Aorta (tissue), 5 donors: Measurements from ENCODE around the gene RACGAP1. TPM values are rescaled to one million over a fixed set of nuclear protein-coding genes. Genes with fewer than 3 reads are reported as not detected.
A peak's percentile ranks its signal among the peaks of the same experiment; 100 is the strongest.

ENCODE experiments used
- ATAC-seq: fragments of 200-7000 bp; cut with Tn5 transposase; one replicate; pipeline ENCODE4 v1.9.1; 2022; ENCODE audit warnings: moderate library complexity; ENCODE audit not compliant: low FRiP score
- DNase-seq, 2 donors: peaks; one replicate each; pipeline ENCODE4 v3.0.0-alpha.2; 2020
- H3K27ac ChIP-seq, 2 donors: one replicate each; pipeline ENCODE4 v1.5.1; 2013; ENCODE audit warnings: low read length in 2 of 2, mild to moderate bottlenecking in 2 of 2, moderate library complexity in 2 of 2, control low read depth in 1 of 2, inconsistent platforms in 1 of 2, low read depth in 1 of 2
- H3K27me3 ChIP-seq, 2 donors: one replicate each; pipeline ENCODE4 v1.6.1; 2013; ENCODE audit warnings: control low read depth in 1 of 2, low read length in 1 of 2, mild to moderate bottlenecking in 1 of 2, moderate library complexity in 1 of 2; ENCODE audit not compliant: insufficient read depth in 2 of 2, control insufficient read depth in 1 of 2
- H3K36me3 ChIP-seq, 2 donors: one replicate each; pipeline ENCODE4 v1.6.1; 2013; ENCODE audit warnings: control low read depth in 1 of 2, low read length in 1 of 2, mild to moderate bottlenecking in 1 of 2; ENCODE audit not compliant: insufficient read depth in 2 of 2, control insufficient read depth in 1 of 2
- H3K4me1 ChIP-seq, 2 donors: one replicate each; pipeline ENCODE4 v1.6.1; 2013; ENCODE audit warnings: low read length in 2 of 2, control low read depth in 1 of 2, mild to moderate bottlenecking in 1 of 2, moderate library complexity in 1 of 2; ENCODE audit not compliant: insufficient read depth in 2 of 2, control insufficient read depth in 1 of 2
- H3K4me3 ChIP-seq, 2 donors: one replicate each; pipeline ENCODE4 v1.5.1; 2013; ENCODE audit warnings: low read length in 2 of 2, control low read depth in 1 of 2, mild to moderate bottlenecking in 1 of 2
- H3K9me3 ChIP-seq: one replicate; pipeline ENCODE4 v1.6.1; 2013; ENCODE audit warnings: mild to moderate bottlenecking, low read length; ENCODE audit not compliant: control insufficient read depth
- WGBS, 2 donors: extraction: QIAGEN DNeasy Blood & Tissue Kit; methylation state at CpG; one replicate each; pipeline ENCODE4 v1.1.7; 2013; 5-methylcytosine and 5-hydroxymethylcytosine counted together
- intact Hi-C, 2 donors: fragments of 100-400 bp; cut with DNase I; formaldehyde crosslinking; loops; one replicate each; pipeline versions ENCODE4 v1.14.2 to v1.15.0; 2022
- polyA plus RNA-seq, 2 donors: library from polyadenylated mRNA; stranded (reverse); fragments of 200-250 nt; gene quantifications; one replicate each; pipeline ENCODE4 v1.2.3, GENCODE V29; 2013
- total RNA-seq, 2 donors: library from RNA; stranded (reverse); fragmentation: NEBNext Ultra II Directional; extraction: Animal tissue kit (Norgen Biotek cat#: 25700); gene quantifications; one replicate each; pipeline ENCODE4 v1.2.1, GENCODE V29; 2021
- donor health status: healthy with polysubstance abuse.
- donor health status: Bipolar disorder and iron deficiency.
- donor health status: DM: no; HTN: no; CAD: no.
- donor health status: DM: no; HTN: no; CAD: no.
- donor health status: DM: yes; HTN: yes; CAD: no.

Gene RACGAP1
- total and polyA plus RNA-seq, 4 donors = 4.6 to 10.1 (median 8.0) TPM

DNA sequence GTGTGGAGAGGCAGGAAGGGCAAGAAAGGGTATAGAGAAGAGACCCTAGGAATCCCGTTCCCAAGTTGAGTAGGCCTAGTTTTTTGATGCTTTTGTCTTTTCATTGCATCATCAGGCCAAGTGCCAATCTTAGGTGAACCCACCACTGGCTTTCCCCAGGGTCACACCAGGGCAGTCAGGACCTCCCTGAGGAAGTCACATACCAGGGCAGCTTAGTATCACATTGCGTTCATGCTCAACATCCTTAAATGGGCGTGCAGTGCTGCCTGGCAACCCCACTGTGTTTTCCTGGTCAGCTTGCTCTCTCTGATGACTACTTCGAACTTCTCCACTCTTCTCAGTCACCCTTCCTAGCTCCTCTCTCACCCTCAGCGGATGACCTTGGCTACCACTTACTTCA, 41.1 kb upstream of the RACGAP1 start:
- intact Hi-C loops = no loop called here
- Histone ChIP-seq H3K4me1 (no peaks in the 10 kb centered on the region), H3K27ac (no peak overlapping the region), H3K4me3 (no peak overlapping the region), H3K9me3 (no peaks in the 10 kb centered on the region), H3K36me3 (no peaks in the 10 kb centered on the region), H3K27me3 (no peaks in the 10 kb centered on the region)
- 28 to 36% methylated on average over 5 of the region's 5 CpGs for WGBS, 2 donors
- peak; percentile 41 for ATAC-seq
- DNase-seq = peak; percentile 78 to 87

DNA sequence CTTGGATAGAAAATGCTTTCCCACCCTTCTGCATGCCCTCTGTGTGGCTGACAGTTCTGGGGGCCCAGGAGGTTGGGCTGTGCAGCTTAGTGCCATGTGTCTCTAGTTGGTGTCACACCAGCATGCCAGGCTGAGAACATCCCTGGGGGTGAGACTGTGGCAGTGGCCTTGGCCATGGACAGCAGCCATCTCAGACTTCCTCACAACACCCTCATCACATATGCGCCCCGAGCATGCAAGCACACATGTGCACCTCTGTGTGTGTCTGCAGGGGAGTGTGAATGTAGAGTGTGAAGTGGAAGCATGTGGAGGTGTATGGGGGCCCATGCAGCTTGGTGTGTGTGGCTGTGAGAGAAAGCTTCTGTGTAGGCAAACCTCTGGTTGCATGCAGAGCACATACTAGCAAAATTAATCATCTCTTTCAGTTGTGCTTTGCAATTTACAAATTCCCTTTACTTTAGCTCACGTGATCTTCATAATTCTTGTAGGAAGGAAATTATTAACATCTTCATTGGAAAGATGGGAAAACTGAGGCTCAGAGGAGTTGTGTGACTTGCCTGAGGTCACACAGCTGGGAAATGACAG, 40.5 kb upstream of the RACGAP1 start:
- intact Hi-C loops = no loop called here
- Histone ChIP-seq H3K27me3 (no peaks in the 10 kb centered on the region), H3K4me3 (no peak overlapping the region), H3K4me1 (no peaks in the 10 kb centered on the region), H3K9me3 (no peaks in the 10 kb centered on the region), H3K27ac (no peak overlapping the region), H3K36me3 (no peaks in the 10 kb centered on the region)
- WGBS, 2 donors = 84 to 91% methylated on average over 3 of the region's 3 CpGs
- DNase-seq (peak in 1 of 2 donors; percentile 34), ATAC-seq (no peak)

DNA sequence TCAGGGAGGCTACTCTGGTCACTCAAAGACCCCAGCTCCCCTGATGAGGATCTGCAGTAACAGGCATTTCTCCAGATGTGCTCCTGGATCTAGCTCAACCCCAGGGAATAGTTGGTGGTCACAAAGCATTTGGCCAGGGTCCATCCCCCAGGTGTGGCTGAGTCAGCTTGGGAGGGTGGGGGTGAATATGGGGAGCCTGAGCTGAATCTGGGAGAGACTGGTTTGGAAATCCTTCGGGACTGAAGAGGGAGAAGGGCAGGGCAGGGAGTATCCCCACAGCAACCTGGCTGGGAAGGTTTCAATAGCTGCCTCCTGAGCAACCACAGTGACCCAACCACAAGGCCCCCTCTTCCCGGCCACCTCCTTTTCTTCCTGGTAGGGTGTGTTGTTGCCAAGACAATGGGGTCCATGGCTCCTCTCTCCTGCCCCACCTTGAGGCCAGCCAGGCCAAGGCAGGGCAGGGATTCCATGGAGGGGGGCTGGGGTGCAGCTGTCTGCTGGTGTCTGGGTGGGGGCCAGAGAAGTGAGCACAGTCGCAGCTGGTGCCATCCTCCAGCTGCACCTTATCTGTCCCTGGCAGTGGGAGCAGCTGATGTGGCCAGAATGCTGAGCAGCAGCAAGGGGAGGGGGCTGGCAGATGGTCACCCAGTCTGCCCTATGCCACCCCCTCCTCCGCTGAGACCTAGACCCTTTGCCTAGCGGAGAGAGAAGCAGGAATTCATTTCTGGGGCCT, 37.6 kb upstream of the RACGAP1 start:
- ATAC-seq = no peak

DNA sequence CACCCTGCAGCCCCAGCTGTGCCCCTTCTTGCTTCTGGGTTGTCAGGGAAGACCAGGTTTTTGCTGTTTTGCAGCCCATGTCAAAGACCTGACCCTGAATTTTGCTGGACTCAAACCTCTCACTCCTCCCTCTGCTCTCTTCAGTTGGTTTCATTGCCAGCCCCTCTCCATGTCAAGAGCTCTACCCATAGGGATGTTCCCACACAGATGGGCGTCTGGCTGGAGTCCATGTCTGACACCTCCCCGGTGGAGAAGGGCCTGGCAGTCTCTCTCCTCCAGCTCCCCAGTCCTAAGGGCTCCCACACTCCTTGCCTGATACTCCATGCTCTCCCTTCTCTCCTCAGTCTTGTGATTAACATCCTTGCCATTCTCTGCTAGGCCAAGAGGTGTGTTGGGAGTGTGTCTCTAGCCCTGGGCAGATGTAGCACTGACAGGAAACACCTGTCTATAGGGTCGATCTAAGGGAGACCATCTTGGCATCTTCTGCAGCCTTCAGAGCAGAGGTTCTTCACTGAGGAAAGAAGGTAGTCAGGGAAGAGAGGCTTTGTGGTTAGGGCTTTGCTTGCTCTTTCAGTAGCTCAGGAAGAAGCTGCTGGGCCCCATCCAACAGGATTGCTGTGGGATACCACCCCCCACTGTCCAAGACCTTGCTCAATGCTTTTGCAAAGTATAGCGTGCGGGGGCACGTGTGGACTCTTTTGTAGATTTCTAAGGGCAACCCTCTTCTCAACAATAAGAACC, 36.8 kb upstream of the RACGAP1 start:
- intact Hi-C loops = no loop called here
- H3K27me3 ChIP-seq = no peaks in the 10 kb centered on the region
- ATAC-seq = no peak
- no peaks in the 10 kb centered on the region for H3K4me1 ChIP-seq
- H3K9me3 ChIP-seq = no peaks in the 10 kb centered on the region
- DNase-seq = no peak
- no peak overlapping the region for H3K27ac ChIP-seq
- WGBS, 2 donors = 76 to 79% methylated on average over 6 of the region's 6 CpGs
- H3K4me3 ChIP-seq = no peak overlapping the region
- H3K36me3 ChIP-seq = no peaks in the 10 kb centered on the region

More for the DNA sequence above, 37.6 kb upstream of the RACGAP1 start:
- no peaks in the 10 kb centered on the region for H3K9me3 ChIP-seq
- no peaks in the 10 kb centered on the region for H3K36me3 ChIP-seq
- no peaks in the 10 kb centered on the region for H3K27me3 ChIP-seq
- no peak overlapping the region for H3K4me3 ChIP-seq
- WGBS, 2 donors = 94 to 100% methylated on average over 5 of the region's 5 CpGs
- intact Hi-C loops = no loop called here
- no peaks in the 10 kb centered on the region for H3K4me1 ChIP-seq
- H3K27ac ChIP-seq = no peak overlapping the region
- DNase-seq = peak in 1 of 2 donors; percentile 12

DNA sequence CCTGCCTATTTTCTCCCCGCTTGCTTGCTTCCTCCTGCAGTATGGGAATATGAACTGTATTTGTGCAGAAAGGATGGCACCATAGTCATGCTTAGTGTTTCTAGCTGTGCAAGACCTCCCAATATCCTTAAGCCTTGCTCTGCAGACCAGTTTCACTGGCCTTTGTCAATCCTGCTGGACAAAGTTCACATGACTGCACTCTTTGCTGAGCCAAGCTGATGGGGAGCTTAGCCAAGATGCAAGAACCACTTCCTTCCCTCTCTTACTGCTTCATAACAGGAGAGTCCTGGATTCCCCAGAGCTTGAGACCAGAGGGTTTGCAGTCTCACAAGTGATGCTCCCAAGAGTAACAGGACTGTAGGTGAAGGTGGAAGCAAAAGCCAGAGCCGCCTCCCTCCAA, 35.9 kb upstream of the RACGAP1 start:
- Histone ChIP-seq H3K4me1 (no peaks in the 10 kb centered on the region), H3K4me3 (no peak overlapping the region), H3K9me3 (no peaks in the 10 kb centered on the region), H3K27ac (no peak overlapping the region), H3K36me3 (no peaks in the 10 kb centered on the region), H3K27me3 (no peaks in the 10 kb centered on the region)
- intact Hi-C loops = no loop called here
- DNase-seq = no peak
- ATAC-seq = no peak
- WGBS, 2 donors = 92 to 98% methylated on average over 2 of the region's 2 CpGs

DNA sequence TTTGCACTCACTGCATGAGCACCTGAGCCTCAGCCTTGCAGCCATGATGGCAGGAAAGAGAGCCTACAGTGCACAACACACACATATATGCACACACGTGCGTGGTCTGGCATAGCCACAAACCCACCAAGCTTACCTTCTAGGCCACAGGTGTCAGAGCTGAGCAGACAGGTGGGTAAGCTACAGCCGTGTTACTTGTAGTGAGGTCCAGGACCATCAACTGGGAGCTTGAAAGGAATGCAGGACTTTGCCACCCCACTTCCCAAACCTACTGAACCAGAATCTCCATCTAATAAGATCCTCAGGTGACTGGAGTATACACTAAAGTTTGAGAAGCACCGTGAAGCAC, 34.8 kb upstream of the RACGAP1 start:
- intact Hi-C loops = no loop called here
- no peak overlapping the region for H3K4me3 ChIP-seq
- no peak for ATAC-seq
- 70 to 73% methylated on average over 4 of the region's 4 CpGs for WGBS, 2 donors
- no peak overlapping the region for H3K27ac ChIP-seq
- no peaks in the 10 kb centered on the region for H3K36me3 ChIP-seq
- H3K9me3 ChIP-seq = no peaks in the 10 kb centered on the region
- H3K4me1 ChIP-seq = no peaks in the 10 kb centered on the region
- no peak for DNase-seq
- H3K27me3 ChIP-seq = no peaks in the 10 kb centered on the region

DNA sequence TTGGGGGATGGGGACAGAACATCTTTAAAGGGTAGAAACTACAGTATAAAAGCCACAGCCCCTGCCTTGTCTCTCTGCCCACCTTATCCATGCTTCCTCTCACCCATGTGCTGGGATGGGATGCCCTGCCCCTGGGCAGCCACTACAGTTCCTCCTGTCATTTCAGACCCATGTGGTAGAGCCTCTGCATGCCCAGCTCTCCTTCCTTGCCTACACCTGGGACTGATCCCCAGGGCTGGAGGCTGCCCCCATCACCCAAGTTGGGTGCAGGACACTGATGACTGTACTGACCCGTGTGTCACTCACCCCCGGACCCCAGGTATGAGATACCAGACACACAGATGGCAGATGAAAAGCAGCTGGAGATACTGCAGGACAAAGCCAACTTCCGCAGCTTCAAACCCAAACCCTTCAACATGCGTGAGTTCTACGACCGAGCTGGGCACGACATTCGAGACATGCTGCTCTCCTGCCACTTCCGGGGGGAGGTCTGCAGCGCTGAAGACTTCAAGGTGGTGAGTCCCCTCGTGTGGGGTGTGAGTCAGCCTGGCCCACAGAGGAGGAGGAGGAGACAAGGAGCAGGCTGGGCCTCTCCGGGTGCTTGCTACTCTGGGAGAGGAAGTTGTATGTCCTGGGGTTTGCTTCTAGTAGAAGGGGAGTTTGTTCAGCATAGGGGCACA, 34.3 kb upstream of the RACGAP1 start:
- Histone ChIP-seq H3K36me3 (no peaks in the 10 kb centered on the region), H3K4me1 (no peaks in the 10 kb centered on the region), H3K27ac (no peak overlapping the region), H3K27me3 (no peaks in the 10 kb centered on the region), H3K4me3 (no peak overlapping the region), H3K9me3 (no peaks in the 10 kb centered on the region)
- no peak for DNase-seq
- WGBS, 2 donors = 88 to 89% methylated on average over 12 of the region's 12 CpGs
- no peak for ATAC-seq
- intact Hi-C loops = loop anchor here (5.0 to 10.0 kb wide), 3 partner anchors 92 to 285 kb away; no protein-coding TSS in a partner anchor

DNA sequence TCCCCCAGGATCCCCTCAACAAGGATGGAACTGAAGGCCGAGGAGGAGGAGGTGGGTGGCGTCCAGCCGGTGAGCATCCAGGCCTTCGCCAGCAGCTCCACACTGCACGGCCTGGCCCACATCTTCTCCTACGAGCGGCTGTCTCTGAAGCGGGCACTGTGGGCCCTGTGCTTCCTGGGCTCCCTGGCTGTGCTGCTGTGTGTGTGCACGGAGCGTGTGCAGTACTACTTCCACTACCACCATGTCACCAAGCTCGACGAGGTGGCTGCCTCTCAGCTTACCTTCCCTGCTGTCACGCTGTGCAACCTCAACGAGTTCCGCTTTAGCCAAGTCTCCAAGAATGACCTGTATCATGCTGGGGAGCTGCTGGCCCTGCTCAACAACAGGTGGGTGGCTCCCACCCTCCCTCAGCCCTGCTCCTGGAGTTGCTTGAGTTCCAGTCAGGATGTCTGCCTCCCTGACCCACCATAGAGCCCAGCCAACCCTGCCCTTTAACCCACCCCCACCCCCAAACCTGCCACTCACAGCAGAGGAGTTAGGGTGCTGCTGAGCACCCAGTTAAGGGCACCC, 33.5 kb upstream of the RACGAP1 start:
- no peak for ATAC-seq
- H3K4me1 ChIP-seq = no peaks in the 10 kb centered on the region
- 94% methylated on average over 15 of the region's 15 CpGs for WGBS, 2 donors
- no peak overlapping the region for H3K4me3 ChIP-seq
- no peak overlapping the region for H3K27ac ChIP-seq
- H3K27me3 ChIP-seq = no peaks in the 10 kb centered on the region
- H3K36me3 ChIP-seq = no peaks in the 10 kb centered on the region
- H3K9me3 ChIP-seq = no peaks in the 10 kb centered on the region
- intact Hi-C loops = loop anchor here (5.0 to 10.0 kb wide), 3 partner anchors 92 to 284 kb away; no protein-coding TSS in a partner anchor
- DNase-seq = no peak
